Glomerular visceral epithelial cell (primary cell): ENCODE measurements around the gene INTS1.

Source experiments
- DNase-seq: peaks from one replicate; pipeline ENCODE4 v3.0.0-alpha.2; 2016; ENCODE audit errors: extremely low spot score

The INTS1 gene

GRCh38 chr7:1503816-1504775 lies at the start of gene INTS1:
Gene INTS1, minus strand, starts transcription at chr7:1504389. Its CDS starts 429 bp downstream, at chr7:1503960.
- peak; percentile 91 for DNase-seq

GRCh38 chr7:1553512-1554210 lies 49.5 kb upstream of the INTS1 start:
- no peak for DNase-seq

- DNase-seq, result no peak
These were observed 48.0 kb upstream of the INTS1 start for GRCh38 chr7:1552200-1552599.

- DNase-seq, result no peak
These were observed 46.6 kb upstream of the INTS1 start for GRCh38 chr7:1550846-1551155.

- no peak for DNase-seq
These were observed 46.0 kb upstream of the INTS1 start for GRCh38 chr7:1550005-1550845.

- no peak for DNase-seq
These were observed 45.3 kb upstream of the INTS1 start for GRCh38 chr7:1549357-1550004.

- no peak for DNase-seq
These were observed 44.8 kb upstream of the INTS1 start for GRCh38 chr7:1548944-1549343.

- no peak for DNase-seq
These were observed 44.2 kb upstream of the INTS1 start for GRCh38 chr7:1548438-1548831.

GRCh38 chr7:1547777-1548437 lies 43.7 kb upstream of the INTS1 start:
- DNase-seq, result no peak

- no peak for DNase-seq
These were observed 43.0 kb upstream of the INTS1 start for GRCh38 chr7:1546909-1547776.

- DNase-seq, result no peak
These were observed 42.2 kb upstream of the INTS1 start for GRCh38 chr7:1546274-1546908.

- DNase-seq, result no peak
These were observed 41.4 kb upstream of the INTS1 start for GRCh38 chr7:1545417-1546246.

GRCh38 chr7:1544896-1545416 lies 40.8 kb upstream of the INTS1 start:
- DNase-seq, result no peak

GRCh38 chr7:1544178-1544895 lies 40.1 kb upstream of the INTS1 start:
- no peak for DNase-seq

- DNase-seq, result no peak
These were observed 39.6 kb upstream of the INTS1 start for GRCh38 chr7:1543826-1544177.

- DNase-seq, result no peak
These were observed 38.9 kb upstream of the INTS1 start for GRCh38 chr7:1542841-1543747.

GRCh38 chr7:1542329-1542728 lies 38.1 kb upstream of the INTS1 start:
- DNase-seq, result no peak
